HT-29 (cell line): ENCODE results near the gene JAKMIP1. TPM values are rescaled to one million over a fixed set of nuclear protein-coding genes. Genes with fewer than 3 reads are reported as not detected.

Source experiments
- DNase-seq: peaks from one replicate; pipeline ENCODE4 v3.0.0-alpha.2; 2015; ENCODE audit warnings: low spot score
- total RNA-seq: library from RNA; depleted of rRNA; stranded (reverse); fragments of >200 nt; shearing (Covaris generic); gene quantifications from 2 replicates; pipeline ENCODE4 v1.2.3, GENCODE V29; 2014

The JAKMIP1 gene
- total RNA-seq, 1 experiment from 2014 or later: not detected

DNA sequence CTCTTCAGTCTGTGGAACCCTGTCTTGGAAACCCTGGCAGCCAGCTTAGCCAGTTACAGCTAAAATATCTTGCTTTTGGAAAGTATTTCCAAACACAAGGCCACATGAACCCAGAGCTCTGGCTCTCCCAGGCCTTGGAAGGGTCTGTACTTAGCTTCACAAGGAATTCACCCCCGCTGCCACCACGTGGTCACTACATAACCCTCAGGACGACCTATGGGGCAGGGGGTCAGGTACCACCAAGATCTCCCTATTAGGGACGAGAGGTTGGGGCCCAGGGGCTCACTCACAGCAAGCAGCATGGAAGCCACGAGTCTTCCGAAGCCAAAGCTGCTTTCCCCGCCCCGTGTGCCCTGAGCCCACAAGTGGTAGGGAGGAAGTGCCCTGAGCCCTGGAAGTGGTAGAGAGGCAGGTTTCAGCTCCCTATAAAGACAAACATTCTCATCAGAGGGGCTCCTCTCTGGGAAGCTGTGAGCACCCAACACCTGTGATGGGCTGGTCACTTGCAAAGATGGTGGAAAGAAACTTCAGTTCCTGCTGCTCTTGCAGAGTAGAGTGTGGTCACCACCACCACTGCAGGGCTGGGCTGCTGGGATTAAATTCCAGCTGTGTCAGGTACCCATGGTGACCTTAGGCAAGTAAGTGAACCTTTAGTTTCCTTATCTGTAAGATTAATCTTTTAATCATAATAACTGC, 4.7 kb upstream of the JAKMIP1 start:
- no peak for DNase-seq

- no peak for DNase-seq
Measured at GRCh38 chr4:6204098-6204497, 3.7 kb upstream of the JAKMIP1 start.

- DNase-seq: no peak
Measured at GRCh38 chr4:6201580-6202091, 1.3 kb upstream of the JAKMIP1 start.

DNA sequence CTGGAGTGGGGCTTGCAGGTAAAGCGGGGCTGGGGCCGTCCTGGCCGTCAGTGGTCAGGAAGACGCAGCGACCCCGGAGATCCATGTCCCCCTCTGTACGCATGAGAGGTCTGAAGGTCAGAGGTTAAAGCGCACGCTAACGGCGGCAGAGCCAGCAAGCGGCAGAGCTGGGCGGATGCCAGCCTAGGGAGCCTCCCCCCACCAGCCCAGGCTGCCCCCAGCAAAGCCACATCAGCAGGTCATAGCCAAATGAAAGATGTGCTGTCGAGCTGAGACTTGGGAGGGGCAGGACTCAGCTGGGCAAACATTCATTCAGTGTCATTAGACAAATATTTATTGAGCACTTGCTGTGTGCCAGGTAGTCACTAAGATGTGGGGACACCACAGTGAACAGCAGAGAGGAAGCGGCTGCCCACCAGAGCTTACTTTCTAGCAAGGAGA, 593 bp upstream of the JAKMIP1 start:
- DNase-seq: no peak

DNA sequence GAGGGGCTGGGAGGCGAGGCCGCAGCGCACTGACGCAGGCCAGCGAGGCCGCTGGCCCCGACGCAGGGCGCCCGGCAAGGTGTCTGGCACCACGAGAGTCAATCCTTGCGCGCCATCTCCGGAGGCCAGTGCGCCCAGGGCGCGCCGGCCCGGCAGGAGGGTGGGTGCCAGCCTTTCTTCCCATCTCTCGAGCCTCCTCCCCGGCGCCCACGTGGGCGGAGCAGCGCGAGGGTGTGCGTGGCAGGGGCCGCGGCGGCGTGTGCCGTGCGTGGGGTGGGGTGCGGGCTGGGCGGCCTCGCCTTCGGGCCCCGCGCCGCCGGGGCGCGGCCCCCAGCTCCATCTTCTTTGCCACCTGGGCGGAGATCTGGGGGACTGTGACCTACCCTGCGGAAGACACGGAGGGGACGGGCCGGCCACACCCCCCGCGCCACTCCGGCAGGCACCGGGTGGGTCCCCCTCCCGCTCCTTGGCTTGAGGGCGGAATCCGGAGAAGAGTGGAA, 877 bp downstream of the JAKMIP1 start:
- DNase-seq: no peak

GRCh38 chr4:6198768-6199421, 1.5 kb downstream of the JAKMIP1 start:
- DNase-seq: no peak

- no peak for DNase-seq
Measured at GRCh38 chr4:6198278-6198677, 2.1 kb downstream of the JAKMIP1 start.

- DNase-seq: no peak
Measured at GRCh38 chr4:6197433-6198174, 2.7 kb downstream of the JAKMIP1 start.

GRCh38 chr4:6196871-6197270, 3.5 kb downstream of the JAKMIP1 start:
- no peak for DNase-seq

GRCh38 chr4:6196324-6196723, 4.0 kb downstream of the JAKMIP1 start:
- DNase-seq: no peak

DNA sequence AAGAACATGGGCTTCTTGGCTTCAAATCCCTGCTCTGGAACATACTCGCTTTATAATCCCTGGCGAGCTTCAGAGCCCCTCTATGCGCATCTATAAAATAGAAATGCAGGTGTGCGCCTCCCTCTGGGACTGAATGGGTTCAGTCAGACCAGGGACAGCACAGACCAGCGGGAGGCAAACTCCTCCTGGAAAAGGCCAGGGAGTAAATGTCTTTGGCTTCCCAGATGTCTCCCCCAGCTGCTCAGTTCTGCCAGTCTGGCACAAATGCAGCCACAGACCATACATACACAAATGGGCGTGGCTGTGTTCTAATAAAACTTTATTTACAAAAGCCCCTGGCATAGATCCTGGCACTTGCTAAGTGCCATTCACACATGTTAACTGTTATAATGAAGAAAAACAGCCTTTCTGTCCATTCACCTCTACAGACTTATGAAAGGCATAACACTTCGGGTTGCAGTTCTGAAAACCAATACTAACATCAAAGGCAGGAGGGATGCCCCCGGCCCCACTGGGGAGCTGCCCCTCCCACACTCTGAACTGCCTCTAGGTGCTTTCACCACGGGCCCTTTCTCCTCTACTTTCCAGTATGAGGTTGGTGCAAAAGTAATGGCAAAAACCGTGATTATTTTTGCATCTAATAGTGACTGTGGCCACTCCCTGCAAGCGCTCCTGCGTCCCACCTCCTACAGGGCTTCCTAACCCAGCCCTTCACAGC, 4.6 kb downstream of the JAKMIP1 start:
- no peak for DNase-seq

GRCh38 chr4:6194458-6195195, 5.7 kb downstream of the JAKMIP1 start:
- DNase-seq: no peak

DNA sequence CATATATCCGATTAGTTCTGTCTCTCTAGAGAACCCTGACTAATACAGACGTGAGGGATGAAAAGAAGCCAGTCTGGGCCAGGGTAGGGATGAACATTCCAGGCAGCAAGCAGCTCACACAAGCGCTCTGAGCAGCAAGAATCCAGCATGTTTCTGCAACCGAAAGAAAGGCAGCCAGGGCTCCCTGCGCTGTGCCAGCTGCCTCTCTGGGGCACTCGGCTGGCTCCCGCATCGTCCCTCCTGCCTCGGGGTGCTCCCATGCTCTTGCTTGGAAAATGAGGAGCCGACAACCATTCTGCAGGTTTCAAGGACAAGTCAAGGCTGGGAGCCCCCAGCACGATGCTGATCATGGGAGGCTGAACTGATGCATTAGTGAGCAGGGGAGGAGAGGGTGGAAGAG, 7.0 kb downstream of the JAKMIP1 start:
- no peak for DNase-seq

GRCh38 chr4:6192245-6192644, 8.1 kb downstream of the JAKMIP1 start:
- peak; percentile 18 for DNase-seq

DNA sequence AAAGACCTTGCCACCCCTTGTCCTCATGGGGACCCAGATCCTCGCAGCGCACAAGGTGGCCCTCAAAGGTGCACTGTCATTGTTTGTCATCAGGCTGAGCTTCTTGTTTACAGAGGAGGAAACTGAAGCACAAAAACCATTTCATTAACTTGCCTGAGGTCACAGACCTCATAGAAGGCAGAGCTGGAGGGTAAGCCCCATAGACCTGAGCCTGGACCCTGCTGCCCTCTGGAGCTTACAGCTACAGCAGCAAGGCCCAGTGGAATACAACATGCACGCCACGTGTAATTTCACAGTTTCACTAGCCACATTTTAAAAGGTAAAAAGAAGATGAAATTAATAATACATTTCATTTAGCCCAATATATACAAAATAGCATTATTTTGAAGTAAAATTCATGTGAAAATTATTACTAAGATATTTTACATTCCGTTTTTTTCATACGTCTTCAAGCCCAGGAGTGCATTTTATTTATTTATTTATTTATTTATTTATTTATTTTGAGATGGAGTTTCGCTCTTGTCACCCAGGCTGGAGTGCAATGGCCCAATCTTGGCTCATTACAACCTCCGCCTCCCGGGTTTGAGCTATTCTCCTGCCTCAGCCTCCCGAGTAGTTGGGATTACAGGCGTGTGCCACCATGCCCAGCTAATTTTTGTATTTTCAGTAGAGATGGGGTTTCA, 8.8 kb downstream of the JAKMIP1 start:
- DNase-seq: no peak

GRCh38 chr4:6190486-6190885, 9.9 kb downstream of the JAKMIP1 start:
- no peak for DNase-seq

GRCh38 chr4:6189511-6189910, 10.8 kb downstream of the JAKMIP1 start:
- no peak for DNase-seq

GRCh38 chr4:6188687-6189305, 11.6 kb downstream of the JAKMIP1 start:
- DNase-seq: no peak

GRCh38 chr4:6184169-6184568, 16.2 kb downstream of the JAKMIP1 start:
- DNase-seq: no peak

DNA sequence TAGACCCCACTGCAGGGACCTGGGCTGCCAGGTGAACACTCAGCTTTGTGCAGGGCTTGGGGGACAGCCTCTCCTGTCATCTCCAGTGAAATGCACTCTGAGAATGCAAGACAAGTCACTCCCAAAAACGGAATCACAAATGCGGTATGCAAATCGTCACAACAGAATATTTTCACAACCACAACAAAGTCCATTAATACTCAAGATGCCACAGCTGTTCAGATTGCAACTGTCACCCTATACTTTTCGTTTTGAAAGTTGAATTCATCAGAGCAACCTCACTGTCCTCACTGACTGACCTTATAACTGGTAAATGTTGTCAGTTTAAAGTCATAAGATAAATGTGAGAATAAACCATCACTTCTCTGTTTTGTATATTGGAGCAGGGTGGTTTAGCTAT, 16.6 kb downstream of the JAKMIP1 start:
- DNase-seq: no peak
